Measurements from ENCODE around the gene GSK3A.

Gene GSK3A

DNA sequence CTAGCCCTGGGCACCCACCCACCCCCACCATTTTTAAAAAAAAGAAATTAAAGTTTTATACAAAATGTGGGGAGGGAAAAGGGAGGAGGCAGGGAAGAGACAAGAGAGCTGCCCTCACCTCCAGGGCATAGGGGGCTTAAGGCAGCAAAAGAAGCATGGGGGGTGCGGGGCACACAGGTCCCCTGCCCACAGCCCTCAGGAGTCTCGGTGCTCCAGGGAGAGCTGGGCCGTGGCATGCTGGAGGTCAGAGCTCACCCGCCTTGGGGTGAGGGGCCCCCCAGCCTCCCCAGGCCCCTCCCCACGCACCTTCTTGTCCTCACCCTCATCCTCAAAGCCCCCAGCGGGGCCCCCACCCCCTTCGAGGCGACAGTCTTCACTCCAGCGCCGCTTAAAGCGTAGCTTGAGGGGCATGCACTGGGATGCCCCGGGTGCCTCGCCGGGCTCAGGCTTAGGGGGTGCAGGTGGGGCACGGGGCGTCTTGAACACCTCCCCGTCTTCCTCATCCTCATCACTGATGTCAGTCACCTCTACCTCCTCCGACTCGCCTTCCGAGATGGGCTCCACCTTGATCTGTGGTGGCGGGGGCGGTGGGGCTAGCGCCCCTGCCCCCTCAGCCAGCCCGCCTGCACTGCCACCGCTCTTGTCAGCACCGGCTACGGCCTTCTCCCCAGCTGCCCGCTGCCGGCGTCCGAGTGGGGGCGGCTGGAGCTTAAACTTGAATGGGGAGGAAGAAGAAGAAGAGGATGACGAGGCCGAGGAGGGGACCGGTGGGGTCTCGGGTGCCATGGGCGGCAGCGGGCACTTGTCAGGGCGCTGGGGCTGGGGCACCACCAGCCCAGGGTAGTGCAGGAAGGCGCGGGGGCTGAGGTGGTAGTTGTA, 6.1 kb upstream of the GSK3A start:
- DNase-seq = no peak

DNA sequence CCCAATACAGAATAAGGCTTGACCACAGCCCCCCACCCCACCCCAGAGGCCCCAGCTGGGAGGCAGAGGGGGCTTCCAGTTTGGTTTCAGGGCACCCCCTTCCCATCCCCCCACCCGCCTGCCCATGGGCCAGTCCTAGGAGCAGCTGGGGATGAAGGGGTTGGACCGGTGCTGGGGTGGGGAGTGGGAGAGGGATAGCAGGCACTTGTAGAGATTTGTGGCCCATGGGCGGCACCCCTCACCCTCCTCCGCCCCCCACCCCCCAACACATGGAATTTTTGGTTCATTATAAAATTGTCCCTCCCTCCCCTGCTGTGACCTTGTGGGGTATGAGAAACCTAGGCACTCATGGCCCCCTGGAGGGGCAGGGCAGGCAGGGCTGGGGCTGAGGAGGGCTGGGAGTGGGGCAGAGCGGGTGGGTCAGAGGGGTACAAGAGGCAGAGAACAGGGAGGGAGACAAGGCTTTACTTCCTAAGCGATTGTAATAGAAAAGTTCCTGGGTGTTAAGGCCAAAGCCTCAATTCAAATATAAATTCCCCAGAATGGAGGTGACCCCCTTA, 5.3 kb upstream of the GSK3A start:
- DNase-seq = no peak

DNA sequence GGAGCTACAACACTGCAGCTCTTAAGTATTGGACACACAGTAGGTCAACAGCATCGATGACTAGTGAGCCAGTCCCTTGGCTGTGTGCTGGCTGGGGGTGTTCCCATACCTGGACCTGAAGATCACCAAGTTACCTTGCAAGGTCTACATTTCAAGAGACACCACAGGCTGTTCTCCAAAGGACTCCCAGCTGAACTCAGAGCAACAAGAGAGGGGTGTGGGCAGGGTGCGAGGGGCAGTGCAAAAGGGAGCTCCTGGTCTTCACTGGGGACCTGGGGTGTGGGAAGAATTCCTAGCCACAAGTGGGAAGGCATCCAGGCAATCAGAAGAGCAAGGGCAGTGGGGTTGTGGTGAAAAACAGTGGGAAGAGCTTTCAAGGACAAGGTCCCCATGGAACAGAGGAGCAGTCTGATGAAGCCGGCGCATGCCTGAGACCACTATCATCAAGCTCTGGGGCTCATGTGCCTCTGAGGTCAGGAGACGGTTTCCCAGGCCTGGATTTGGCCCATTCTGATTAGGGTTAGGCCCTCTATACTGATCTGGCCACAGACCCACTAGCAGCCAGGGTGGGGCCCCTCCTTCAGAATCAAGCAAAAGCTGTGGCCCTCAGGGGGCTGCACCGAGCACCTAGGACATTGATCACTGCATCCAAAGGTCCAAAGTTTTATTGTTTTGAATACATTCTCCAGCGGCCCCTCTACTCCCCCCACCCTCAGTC, 4.7 kb upstream of the GSK3A start:
- peak in 1 of 6 experiments; percentile 3 for DNase-seq

DNA sequence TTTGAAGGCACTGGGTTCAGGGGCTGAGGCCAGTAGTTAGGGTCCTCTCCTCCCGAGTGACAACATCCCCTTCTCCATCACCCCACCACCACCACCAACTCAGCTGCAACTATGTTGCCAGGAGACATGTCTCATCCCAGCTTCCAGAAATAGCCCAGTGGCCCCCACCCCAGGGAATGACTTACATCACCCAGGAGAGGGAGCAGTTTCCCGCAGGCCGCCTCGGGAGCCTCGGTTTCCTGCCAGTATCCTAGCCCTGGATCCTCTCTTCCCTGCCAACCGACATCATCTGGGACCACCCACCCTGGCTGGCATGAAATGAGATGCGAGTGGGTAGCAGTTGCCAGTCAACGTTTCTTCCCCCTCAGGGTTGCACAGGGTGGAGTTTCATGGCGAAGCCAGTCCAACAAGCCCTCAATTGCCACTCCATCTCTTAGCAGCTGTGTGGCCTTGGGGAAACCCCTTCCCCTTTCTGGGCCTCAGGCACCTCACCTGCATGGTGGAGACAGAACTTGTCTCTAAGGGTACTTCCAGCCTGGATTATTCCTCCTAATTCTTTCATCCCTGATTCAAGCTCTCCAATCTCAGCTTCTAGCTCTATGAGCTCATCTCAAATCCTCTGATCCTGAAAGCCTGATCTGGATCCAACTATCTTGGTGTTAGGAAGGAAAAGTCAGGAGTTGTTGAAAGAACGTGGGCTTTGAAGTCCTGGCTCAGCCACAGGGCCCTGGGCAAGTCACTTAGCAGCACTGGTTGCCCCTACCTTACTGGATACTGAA, 3.9 kb upstream of the GSK3A start:
- no peak for DNase-seq

DNA sequence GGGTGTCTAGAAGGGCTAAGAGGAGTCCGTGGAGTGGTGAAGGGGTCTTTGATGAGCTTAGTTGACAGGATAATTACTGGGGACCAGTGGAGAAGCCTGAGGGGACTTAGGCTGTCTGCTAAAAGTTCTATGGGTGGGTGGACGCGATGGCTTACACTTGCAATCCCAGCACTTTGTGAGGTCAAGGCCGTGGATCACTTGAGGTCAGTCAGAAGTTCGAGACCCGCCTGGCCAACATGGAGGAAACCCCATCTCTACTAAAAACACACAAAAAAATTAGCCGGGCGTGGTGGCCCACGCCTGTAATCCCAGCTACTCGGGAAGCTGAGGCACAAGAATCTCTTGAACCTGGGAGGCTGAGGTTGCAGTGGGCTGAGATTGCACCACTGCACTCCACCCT, 2.8 kb upstream of the GSK3A start:
- no peak for DNase-seq

DNA sequence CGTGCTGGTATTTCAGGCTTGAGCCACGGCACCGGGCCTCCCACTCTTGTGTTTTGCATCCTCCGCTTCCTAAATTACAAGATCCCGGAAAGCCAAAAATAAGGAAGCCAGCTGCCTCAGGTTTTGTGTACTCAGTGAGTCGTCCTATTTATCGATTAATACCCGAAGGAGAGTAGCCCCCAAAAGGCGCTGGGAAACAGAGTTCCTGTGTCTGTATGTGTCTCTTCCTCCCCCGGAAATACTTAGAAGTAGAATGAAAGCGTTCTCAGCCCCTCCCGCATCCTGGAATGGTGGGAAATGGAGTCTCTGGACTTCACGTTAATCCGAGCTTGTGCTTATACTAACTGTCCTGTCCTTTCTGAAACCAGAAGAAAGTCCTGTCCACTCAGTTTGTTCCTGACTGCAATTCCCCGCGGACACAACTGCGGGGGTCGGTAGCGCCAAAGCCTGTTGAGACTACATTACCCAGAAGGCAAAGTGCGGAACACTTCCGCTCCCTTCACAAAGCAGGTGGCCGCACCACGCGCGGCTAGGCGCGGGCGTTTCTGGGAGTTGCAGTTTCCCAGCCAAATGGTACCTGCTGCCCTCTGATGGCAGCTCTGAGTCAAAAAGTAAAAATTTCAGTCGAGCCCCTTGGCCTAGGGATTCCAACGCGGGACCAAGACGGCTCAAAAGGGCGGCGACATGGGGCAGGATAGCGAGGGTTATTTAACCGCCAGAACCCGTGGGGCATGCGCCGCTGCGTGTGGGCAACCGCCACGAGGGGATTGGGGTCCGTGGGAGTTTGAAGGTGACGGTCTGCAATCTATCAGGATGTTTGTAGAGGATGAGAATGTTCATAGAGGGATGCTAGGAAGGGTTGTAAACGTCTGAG, 2.2 kb upstream of the GSK3A start:
- DNase-seq = peak; percentile 80 to 91 (median 90)

DNA sequence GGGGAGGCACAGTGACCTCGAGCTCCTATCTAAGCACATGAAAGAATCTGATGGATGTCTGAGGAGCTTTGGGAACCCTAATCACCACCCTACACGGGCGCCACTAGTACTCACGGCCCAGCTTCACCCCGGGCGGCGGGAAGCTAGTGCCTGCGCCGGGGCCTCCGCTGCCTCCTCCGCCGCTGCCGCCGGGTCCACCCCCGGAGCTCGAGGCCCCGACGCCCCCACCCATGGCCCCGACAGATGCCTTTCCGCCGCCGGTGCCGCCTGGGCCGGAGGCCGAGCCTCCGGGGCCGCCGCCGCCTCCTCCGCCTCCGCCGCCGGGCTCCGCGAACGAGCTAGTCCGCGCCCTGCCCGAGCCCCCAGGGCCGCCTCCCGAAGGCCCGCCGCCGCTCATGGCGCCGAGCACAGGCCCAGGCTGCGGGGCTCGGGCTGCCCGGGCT, 312 bp downstream of the GSK3A start:
- DNase-seq = no peak

DNA sequence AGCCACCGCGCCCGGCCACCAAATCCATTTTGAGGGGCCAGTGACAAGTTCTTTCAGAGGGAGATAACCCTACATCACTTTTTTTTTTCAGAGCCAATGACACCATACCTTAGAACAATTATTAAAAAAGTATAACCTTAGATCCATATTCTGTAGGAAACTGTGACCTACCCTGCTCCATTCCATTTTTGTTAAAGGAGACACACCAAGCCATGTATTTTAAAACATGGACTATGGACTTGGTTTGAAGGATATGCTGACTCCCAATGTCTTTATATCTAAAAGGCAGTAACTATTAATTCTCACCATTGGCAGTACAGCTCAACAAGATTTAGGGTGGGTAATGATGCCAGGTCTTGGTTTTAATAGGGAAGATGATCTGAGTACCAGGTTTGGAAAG, 1.1 kb downstream of the GSK3A start:
- no peak for DNase-seq

DNA sequence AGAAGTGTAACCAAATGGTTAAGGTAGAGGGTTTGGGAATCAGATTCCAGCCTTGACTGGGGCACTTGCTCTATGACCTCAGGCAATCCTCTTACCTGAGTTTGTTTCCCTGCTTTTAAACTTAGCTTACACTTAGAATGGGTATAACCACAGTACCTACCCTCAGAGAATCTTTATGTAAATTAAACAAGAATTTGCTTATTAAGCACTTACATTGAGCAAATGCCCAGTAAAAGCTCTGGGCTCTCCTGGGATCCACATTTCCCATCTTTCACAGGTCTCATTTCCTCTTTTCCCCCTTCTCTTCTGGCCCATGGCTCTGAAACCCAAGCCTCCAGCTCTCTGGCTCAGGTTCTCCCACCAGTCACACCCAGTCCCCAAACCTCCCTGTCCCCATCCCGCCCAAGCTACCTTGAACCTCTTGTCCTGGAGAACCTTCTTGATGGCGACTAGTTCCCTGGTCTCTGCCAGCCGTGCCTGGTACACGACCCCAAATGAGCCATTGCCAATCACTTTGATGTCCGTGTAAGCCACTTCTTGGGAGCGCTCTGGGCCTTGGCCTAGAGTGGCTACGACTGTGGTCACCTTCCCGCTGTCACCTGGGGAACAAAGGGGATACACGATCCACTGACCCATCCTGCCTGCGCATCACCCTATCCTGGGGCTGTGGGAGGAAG, 2.7 kb downstream of the GSK3A start:
- no peak for DNase-seq

DNA sequence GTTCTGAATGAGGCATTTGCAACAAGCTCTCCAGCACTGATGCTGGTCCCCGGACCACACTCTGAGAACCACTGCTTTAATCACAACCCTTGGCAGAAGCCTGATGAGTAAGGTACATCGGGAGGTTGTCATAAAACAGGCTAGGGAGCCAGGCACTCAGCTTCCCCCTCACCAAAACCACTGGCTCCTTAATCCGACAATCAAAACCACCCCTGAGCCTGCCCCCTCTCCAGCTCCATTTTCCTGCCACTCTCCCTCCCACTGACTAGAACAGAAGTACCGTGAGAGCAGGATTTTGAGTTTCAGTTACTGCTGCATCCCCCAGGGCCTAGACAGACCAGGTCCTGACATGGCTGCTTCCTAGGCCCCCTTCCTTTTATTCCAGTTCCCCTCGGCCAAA, 7.2 kb downstream of the GSK3A start:
- DNase-seq = no peak

DNA sequence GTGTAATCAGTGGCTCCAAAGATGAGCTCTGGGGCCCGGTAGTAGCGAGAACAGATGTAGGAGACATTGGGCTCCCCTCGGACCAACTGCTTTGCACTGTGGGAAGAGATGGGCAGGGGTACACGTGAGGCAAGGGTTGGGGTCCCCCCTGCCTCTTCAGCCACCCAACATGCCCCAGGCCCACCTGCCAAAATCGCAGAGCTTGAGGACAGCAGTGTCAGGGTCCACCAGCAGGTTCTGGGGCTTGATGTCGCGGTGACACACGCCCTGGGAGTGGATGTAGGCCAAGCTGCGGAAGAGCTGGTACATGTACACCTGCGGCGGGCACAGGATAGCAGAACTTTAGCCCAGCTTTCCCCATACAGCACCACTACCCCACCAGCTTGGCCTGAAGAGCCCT, 8.0 kb downstream of the GSK3A start:
- no peak for DNase-seq

DNA sequence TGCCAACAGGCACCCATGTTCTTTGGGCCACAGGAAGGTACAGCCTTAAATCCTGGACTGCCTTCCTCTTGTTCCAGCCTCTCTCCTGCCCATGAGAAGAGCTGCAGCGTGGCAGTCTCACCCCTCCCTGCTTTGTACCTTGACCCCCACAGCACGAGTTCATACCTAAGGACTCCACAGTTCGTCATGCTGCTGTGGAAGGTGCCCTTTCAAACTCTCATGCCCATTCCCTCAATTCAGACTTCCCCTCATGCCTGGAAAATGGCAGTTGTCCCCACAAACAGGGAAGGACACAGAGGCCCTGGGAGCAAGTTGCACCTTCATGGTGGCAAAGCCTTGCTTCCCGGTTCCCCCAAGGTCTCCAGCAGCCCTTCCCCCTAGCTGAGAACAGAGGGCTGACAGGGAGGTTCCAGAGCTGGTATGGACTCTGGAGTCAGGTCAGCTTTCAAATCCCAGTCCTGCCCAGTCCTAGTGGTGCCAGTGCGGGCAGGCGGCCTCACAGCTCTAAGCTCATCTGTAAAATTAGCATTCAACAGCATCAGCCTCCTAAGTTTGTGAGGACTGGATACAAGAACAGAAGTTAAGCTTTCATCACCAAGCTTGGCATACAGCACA, 8.6 kb downstream of the GSK3A start:
- DNase-seq = no peak

DNA sequence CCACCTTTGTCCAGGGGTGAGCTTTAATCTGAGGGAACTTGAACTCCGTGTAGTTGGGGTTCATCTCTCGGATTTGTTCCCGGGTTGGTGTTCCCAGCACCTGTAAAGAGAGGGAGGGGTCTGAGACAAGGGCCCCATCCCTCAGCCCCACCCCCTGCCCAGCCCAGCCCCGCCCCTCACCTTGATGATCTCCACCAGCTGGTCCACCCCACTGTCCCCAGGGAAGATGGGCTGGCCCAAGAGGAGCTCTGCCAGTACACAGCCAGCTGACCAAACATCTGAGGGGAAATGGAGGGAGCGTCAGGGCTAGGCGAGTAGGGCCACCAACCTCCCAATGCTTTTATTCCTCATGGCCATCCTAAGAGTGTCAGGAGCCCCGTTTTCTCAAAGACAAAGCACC, 9.3 kb downstream of the GSK3A start:
- no peak for DNase-seq

DNA sequence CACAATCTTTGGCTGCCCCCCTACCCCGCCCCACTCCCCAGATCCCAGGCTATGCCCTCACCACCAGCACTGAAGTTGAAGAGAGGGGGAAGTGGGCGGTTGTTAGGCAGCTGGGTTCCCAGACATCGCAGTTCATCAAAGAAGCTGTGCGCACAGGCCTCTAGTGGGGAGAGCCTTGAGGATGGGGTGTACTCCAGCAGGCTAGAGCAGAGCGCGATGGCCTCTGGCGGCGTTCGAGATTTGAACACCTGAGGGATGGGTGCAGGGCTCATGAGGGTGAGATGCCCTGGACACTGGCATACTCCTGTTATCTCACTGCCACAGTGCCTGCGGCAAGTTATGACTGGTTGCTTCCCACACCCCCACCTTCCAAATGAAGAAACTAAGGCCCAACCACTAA, 10.0 kb downstream of the GSK3A start:
- no peak for DNase-seq

DNA sequence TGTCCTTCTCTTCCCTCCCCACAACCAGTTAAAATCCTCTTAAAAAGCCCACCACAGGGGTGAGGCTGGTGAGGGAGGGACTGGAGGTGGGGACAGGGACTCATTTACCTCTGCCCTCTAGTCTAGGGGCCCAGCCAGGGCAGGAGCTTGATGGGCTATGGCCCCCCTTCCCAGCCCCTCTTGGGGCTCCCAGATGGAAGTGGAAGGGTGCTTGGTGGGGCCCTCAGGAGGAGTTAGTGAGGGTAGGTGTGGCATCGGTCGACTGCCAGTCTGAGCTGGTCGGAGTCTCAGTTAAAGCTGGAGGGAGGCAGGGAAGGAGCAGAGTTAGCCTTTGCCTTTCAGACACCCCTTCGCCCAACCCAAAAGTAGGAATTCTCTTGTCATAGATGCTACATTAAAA, 11.8 kb downstream of the GSK3A start:
- DNase-seq = no peak

DNA sequence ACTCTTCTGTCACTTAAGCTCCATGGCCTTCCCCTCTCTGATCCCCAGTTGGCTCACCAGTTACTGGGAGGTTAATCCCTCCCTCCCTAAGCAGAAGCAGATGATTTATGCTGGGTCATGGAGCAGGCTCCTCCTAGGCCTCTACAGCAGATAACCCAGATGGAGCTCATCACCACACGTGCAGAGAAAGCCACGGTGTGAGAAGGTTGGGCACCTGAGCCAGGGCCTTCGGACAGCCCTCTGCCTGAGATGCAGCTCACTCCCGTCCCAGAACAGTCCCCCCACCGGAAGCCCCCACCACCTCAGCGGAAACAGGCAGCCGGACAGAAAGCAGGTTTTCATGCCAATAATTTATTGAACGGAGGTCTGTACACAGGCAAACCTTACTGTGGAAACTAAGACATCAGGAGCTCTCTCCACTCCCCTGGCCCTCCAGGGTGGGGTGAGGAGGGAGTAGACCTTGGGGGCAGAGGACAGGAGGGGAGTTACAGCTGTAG, 12.5 kb downstream of the GSK3A start:
- no peak for DNase-seq

DNA sequence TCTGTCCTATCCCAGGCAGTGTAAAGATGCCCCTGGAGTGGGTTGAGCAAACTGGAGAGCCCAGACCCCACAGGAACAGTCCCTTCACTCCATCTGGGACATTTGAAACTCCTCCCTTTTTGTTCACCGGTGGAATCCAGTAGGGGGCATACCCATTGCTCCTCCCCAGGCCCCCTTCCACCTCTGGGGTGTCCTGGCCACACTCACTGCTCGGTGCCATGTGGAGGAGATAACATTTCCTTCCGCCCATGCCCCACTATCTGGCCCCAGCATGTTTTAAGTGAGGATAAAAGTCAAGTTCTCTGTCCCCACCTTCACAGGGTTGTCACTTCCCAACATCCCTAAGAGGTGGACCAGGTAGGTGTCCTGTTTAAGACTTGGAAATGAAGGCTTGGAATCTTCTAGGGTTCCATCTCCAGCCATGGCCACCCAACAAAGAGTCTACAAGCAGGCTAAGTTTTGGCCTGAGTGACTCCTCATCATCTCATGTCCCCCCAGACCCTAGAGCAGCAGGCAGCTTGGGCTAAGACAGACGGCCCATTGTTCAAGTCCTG, 13.0 kb downstream of the GSK3A start:
- no peak for DNase-seq

DNA sequence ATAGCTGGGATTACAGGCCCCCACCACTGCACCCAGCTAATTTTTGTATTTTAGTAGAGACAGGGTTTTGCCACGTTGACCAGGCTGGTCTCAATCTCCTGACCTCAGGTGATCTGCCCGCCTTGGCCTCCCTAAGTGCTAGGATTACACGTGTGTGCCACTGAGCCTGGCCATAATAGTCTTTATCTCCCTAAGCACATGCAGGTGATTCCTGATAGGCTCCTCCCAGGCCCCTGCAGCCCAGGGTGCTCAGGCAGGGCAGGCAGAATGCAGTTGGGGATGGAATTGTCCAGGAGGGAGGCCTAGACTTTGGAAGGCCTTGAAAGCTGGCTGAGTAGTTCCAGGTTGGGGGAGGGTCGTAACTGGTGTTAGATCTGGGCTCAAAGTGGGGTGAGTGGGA, 13.8 kb downstream of the GSK3A start:
- no peak for DNase-seq

DNA sequence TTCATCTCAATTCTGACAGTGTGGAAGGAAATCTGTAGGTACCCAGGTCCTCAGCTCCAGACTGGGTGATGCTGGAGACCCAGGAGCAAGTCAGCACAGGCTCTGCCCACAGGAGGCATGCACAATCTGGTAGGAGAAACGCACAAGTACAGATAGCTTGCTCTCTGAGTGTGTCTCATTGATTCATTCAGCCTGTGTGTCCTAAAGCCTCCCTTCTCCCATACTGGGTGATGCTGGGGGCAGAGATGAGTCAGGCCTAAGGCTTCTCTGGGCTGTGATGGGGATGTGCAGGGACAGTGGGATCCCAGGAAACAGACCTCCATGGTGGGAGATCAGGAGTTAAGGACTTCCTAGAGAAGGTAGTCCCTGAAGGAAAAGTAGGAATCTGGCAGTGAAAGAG, 15.5 kb downstream of the GSK3A start:
- no peak for DNase-seq

DNA sequence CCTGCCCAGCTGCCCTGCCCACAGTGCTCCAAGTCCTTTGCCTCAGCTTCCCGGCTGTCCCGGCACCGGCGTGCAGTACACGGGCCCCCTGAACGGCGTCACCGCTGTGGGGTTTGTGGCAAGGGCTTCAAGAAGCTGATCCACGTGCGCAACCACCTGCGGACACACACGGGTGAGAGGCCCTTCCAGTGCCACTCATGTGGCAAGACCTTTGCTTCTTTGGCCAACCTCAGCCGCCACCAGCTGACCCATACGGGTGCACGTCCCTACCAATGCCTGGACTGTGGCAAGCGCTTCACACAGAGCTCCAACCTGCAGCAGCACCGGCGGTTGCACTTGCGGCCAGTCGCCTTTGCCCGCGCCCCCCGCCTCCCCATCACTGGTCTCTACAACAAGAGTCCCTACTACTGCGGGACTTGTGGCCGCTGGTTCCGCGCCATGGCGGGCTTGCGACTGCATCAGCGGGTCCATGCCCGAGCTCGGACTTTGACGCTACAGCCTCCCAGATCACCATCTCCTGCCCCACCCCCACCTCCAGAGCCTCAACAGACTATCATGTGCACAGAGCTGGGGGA, 16.6 kb downstream of the GSK3A start:
- DNase-seq = no peak

Data from stimulated activated naive CD4-positive, alpha-beta T cell (primary cell).